Fibroblast of gingiva (primary cell): Measurements from ENCODE around the gene CBFA2T3.

ENCODE experiments used
- DNase-seq: peaks from one replicate; pipeline ENCODE4 v3.0.0-alpha.2; 2011; ENCODE audit warnings: low read depth

The CBFA2T3 gene

DNA sequence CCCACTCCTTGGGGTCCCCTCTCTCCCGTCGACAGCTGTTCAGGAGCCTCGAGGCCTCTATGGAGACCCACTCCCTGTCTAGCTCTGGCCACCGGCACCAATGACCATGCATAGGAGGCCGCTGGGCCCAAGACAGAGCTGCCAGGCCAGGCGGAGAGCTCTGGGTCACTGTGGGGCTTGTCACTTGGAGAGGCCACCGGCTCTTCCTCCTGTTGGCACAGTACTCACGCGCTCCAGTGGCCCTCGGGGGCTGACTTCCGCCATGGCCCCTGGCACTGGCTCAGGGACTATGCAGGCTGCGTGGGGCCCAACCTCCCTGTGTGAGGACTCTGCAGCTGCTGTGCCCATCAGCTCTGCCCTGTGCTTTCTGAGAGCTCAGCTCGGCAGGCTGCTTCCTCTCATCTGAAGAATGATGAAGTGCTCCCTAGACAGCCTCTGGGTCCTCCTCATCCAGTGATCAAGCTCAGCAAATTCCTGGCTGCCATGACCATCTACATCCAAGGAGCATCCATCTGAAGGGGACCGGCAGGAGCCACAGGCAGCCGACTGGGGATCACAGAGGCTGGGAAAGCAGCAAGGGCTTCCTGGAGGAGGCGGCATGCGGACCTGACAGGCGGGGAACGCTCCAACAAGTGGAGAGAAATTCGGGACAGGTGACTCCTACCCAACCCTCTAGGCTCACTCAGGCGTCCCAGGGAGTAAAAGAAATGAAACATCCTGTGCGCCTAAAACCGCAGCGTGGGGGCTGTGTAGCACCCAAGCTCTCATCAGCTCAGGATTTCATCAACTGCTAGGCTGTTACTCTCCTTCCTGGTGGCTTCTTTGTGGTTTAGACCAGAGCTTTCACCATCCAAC, 137.0 kb downstream of the CBFA2T3 start:
- DNase-seq: no peak

DNA sequence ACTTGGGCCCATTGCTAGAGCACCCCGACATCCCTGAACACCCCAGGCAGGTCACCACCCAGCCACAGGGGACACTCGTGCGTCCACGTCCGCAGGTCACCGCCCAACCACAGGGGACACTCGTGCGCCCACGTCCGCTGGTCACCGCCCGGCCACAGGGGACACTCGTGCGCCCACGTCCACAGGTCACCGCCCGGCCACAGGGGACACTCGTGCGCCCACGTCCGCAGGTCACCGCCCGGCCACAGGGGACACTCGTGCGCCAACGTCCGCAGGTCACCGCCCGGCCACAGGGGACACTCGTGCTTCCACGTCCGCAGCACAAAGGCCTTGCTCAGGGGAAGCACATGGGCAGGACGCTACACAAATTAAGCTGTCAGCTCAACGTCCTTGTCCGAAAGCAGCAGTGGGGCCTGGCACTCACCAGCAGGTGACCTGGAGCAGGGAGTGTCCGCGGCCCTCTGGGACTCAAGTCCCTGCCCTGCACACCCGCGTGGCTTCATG, 137.9 kb downstream of the CBFA2T3 start:
- DNase-seq: no peak

DNA sequence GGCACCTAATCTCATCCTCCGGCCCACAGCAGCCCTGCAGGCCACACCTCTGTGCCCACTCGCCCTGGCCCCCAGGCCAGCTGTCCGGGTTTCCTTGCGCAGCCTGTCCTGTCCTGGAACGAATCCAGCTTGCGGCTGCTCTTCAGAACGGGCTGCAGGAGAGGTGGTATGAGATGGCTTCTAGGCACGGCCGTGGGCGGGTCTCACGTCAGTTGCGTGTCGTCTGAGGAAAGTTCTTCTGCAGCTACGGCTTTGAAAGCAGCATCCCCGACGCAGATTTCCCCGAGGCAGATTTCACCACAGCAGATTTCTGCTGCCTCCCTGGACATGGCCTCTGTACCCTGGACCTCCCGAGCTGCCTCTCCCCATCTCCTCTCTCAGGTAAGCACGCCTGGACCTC, 138.4 kb downstream of the CBFA2T3 start:
- DNase-seq: no peak

DNA sequence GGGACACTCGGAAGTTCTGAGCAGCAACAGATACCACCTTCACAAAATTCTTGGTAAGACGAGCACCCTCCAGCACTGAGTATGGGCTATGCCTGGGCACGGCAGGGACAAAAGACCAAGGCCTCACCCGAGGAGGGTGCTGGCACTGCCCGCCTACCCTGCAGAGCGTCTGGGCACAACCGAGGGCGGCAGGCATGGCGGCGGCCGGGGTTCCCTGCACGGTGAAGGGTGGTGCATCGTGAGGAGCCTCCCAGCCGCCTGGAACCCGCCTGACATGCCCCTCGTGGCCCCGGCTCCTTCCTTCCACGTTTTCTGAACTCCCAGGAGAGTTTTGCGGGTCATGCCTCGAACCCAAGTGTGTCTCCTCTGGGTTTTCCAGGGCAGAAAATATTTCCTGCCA, 139.2 kb downstream of the CBFA2T3 start:
- DNase-seq: no peak

DNA sequence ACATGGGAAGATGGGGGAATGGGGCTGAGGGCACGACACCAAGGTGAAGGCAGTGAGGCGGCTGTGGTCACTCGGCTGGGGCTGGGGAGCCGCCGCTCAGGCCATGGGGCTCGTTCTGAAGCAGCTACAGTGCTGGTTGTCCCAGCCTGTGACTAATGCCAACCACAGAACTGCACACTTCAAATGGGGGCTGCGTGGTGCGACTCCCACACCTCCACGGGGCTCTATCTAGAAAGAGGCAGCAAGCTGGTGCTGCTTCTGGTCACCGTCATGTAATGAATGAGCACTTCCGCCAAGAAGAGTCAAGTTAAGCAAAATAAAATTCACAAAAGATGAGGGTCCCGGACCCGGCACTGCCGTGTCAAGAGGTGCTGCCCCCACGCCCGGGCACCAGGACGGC, 140.2 kb downstream of the CBFA2T3 start:
- no peak for DNase-seq

DNA sequence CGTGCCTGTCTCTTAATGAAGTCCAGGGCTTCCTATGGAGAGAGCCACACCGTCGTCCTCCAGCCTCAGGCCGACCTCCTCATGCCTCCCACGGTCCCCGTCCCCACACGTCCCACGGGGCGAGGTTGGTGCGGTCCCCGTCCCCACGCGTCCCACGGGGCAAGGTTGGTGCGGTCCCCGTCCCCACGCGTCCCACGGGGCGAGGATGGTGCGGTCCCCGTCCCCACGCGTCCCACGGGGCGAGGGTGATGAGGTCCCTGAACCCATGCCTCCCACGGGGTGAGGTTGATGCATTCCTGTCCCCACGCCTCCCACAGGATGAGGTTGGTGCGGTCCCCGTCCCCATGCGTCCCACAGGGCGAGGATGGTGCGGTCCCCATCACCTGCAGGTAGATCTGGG, 141.2 kb downstream of the CBFA2T3 start:
- no peak for DNase-seq

DNA sequence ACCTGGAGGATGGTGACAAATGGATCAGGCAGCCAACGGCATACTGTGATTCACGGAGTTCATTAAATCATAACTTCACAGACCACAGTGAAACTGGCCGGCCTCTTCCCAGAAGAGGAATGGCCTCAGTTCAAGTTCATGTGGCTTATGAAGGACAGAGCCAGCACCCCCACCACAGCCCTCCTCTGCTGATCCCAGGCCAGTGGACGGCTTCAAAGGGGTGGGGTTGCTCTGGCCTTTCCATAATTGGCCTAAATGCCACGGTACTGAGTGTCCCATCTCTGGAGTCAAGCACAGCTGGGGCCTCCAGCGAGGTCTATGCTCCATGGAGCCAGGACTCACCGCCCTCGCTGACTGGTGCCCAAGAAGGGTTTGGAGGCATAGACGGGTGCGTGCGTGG, 141.6 kb downstream of the CBFA2T3 start:
- DNase-seq: peak; percentile 71

DNA sequence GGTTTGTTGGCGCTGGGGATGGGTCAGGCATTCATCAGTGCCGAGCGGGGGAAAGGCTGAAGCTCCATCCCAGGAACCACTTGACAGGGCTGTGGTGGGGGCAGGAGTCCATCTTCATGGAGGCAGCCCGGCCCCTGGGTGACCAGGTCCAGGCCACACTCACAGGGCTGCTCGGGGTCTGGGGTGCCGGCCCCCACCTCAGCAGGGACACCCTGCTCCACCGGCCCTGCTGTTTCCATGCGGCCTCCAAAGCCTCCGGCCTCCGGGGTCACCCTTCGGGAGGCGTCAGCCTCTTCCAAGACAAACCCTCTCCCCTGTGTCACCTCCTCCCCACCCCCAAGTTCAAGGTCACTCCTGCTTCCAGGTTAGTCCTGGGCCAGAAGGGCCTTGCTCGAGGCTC, 142.3 kb downstream of the CBFA2T3 start:
- DNase-seq: no peak

DNA sequence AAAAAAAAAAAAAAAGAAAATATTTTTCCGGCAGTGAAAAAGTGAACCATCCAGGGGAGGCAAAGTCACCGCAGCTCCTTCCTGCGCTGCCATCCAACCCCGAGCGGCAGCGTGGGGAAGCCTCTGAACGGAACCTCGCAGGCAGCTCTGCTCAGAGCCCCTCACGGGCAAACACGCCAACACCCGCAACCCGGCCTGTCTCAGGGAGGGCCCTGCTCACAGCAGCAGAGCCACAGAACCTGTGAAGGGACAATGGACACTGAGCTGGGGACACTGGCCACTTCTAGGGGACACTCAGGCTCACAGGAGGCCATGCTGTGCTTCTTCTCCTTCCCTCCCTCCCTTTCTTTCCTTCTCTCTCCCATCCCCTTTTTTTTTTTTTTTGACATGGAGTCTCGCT, 143.9 kb downstream of the CBFA2T3 start:
- DNase-seq: no peak

DNA sequence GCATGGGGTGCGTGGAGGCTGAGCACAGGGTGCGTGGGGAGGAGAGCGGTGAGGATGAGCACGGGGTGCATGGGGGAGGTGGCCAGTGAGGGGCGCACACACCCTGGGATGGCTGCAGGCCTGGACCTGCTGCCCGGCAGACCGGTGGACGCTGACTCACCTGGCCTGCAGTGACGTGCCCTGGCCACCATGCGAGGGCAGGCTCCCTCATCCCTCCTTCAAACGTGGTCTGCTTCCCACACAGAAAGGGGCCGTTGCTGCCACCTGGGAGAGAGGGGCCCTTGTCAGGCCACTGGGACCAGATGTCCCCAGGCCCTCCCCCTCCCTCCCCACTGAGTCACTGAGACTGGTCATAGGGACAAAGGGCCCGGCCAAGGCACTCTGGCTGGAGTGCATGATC, 145.2 kb downstream of the CBFA2T3 start:
- no peak for DNase-seq

DNA sequence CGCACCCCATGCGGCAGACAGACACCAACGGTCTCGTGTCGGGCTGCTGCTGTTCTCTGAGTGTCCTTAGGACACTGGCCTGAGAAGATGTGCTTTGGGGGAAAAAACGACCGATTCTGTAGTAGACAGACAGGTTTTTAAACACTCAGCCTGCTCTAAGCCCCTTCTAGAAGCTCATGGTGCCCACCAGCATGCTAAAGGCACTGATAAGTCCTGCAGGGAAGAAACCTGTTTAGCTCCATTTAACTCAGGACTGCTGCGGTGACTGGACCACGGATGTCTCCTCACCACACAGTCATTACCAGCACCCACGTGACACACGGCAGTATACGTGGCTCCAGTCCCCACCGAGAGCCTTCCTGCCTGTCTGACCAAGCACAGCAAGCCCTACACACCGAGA, 146.2 kb downstream of the CBFA2T3 start:
- no peak for DNase-seq

DNA sequence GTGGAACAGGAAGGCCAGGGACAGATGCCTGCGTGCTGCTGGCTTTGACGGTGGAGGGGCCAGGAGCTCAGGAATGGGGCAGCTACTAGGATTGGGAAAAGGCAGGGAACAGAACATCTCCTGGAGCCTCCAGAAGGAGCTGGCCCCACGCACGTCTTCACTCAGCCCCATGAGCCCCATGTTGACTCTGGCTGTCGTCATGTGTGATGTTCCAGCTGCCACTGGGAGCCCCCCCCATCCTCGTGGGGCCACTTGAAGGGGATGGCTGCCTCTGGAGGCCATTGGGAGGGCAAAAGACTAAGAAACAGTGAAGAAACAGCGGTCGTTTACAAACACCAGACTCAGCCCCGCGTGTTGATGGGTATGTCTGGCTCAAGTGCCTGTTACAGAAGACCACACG, 146.7 kb downstream of the CBFA2T3 start:
- DNase-seq: no peak

DNA sequence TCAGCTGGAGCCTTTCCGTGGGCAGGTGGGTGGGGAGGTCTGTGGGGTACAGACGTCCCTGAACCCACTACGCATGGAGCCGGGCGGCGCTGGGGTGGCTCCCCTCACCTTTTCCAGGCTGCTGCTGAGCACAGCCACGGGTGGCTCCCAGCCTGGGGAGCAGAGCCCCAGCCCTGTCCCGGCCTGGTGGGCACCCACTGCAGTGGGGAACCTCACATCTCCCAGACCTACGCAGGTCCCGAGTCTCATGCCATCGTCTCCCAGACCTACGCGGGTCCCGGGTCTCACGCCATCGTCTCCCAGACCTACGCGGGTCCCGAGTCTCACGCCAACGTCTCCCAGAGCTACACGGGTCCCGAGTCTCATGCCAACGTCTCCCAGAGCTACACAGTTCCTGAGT, 148.3 kb downstream of the CBFA2T3 start:
- DNase-seq: no peak

DNA sequence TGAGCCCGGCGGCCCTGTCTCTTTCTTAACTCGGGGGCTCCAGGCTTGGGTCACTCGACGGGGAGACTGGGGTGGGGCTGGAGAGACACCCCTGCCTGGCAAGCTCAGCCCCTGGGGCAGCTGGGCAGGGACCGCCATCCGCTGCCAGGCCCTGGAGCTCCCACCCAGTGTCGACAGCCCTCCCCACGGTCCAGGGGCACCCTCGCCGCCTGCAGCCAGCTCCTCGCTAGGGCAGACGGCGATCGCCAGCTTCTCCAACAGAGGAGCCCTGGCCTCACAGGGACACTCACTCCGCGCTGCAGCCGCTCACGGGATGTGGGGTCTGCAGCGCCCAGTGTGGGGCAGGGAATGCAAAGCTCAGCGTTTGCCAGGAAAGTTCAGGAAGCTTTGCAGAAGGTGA, 149.3 kb downstream of the CBFA2T3 start:
- DNase-seq: no peak

DNA sequence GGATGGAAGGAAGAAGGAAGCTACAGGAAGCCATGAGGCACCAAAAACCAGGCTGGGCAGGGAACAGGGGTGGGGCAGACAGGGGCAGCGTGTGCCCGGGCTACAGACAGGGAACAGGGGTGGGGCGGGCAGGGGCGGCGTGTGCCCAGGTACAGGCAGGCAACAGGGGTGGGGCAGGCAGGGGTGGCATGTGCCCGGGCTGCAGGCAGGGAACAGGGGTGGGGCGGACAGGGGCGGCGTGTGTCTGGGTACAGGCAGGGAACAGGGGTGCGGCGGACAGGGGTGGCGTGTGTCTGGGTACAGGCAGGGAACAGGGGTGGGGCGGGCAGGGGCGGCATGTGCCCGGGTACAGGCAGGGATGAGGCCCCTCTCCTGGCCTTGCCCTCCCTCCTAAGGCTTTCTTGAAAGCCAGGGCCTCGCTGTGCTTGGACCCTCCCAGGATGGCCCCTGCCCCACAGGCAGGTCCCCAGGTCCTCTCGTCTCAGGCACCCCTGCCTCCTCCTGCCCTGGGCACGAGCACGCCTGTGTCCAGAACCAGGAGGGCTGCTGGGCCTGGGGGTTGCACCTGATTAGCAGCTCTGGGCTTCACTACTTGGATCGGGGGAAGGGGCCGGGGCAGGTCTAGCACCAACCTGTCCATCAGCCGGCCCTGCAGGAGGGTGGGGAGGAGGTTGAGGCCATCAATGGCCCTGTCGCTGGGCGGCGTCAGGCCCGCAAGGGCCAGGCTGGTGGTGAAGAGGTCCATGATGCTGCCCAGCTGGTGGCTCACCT, 150.8 kb downstream of the CBFA2T3 start:
- no peak for DNase-seq

DNA sequence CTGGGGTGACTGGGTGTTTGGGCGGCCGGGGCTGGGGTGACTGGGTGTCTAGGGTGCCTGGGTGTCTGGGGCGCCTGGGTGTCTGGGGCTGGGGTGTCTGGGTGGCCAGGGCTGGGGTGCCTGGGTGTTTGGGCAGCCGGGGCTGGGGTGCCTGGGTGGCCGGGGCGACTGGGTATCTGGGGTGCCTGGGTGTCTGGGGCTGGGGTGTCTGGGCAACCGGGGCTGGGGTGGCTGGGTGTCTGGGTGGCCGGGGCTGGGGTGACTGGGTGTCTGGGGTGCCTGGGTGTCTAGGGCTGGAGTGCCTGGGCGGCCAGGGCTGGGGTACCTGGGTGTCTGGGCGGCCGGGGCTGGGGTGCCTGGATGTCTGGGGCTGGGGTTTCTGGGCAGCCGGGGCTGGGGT, 151.9 kb downstream of the CBFA2T3 start:
- no peak for DNase-seq
